Stimulated activated naive B cell treated with anti-CD40 and anti-IgM and Interleukin-4, amounts not matched to agents 10 μg/mL and 1 μg/mL and 100 μg/mL, for 72 hours (primary cell): ENCODE data around the gene RPP30.

Source experiments
- ATAC-seq, 2 donors: fragments of 150-1000 bp; cut with Tn5 transposase; replicated peaks; 2 replicates each; pipeline ENCODE4 v1.10.0; 2021; ENCODE audit warnings: moderate library complexity in 1 of 2
- DNase-seq: peaks from one replicate; pipeline ENCODE4 v3.0.0; 2021
- H3K27ac Mint-ChIP-seq: one replicate; pipeline ENCODE4 v1.8.0; 2022; ENCODE audit warnings: mild to moderate bottlenecking, mixed read lengths
- H3K27me3 Mint-ChIP-seq, 2 donors: one replicate each; pipeline ENCODE4 v1.8.0; 2022; ENCODE audit warnings: mixed read lengths in 2 of 2
- H3K36me3 Mint-ChIP-seq, 2 donors: one replicate each; pipeline ENCODE4 v1.8.0; 2022; ENCODE audit warnings: mixed read lengths in 2 of 2, mild to moderate bottlenecking in 1 of 2
- H3K4me1 Mint-ChIP-seq, 2 donors: one replicate each; pipeline ENCODE4 v1.8.0; 2022; ENCODE audit warnings: mixed read lengths in 2 of 2, mild to moderate bottlenecking in 1 of 2
- H3K4me3 Mint-ChIP-seq, 2 donors: one replicate each; pipeline ENCODE4 v1.8.0; 2022; ENCODE audit warnings: mild to moderate bottlenecking in 2 of 2, mixed read lengths in 2 of 2, moderate library complexity in 1 of 2
- H3K9me3 Mint-ChIP-seq, 2 donors: one replicate each; pipeline ENCODE4 v1.8.0; 2022; ENCODE audit warnings: mixed read lengths in 2 of 2, mild to moderate bottlenecking in 1 of 2

Gene RPP30

DNA sequence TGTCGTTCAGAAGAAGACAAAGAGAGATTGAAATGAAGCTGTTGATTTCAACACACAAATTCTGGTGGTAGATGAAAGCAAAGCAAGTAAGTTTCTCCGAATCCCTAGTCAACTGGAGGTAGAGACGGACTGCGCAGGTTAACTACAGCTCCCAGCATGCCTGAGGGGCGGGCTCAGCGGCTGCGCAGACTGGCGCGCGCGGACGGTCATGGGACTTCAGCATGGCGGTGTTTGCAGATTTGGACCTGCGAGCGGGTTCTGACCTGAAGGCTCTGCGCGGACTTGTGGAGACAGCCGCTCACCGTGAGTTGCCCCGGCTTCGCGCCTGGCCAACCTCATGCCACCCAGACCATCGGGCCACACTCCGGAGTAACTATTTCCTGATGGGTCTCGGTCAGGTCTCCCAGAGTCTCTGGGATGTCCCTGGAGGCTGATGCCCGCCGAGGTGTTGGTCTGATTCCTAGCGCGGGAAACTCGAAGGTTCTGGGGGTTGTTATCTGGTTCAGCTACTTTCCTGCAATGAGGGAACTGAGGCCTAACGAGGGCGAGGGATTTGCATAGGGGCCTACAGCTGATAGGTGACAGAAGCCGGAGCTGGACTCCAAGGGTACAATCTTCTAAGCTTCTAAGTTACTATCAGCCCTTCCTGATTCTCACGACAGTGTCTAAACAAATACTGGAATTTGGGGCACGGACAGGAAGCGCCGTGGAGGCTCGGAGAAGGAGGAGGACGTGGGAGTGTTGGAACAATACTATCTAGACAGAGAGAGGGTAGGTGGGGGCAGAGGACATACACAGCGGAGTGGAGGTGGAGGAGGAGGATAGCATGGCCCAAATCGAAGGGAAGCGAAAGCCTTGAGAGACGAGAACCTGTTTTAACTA, at the start of gene RPP30:
TSS of gene RPP30 (plus strand) at position 209 of the 882 bp plus-strand sequence. CDS start at position 222, 13 bp downstream.
- Mint-ChIP-seq H3K9me3 (peaks cover 4% of the 10 kb centered on the region in 2 donors), H3K27me3 (peaks cover 16 to 26% of the 10 kb centered on the region in 2 donors), H3K4me3 (peak within 1 kb of the TSS; percentile 96 to 97), H3K4me1 (peaks cover 11 to 21% of the 10 kb centered on the region in 2 donors), H3K27ac (peak within 1 kb of the TSS; percentile 93), H3K36me3 (peaks cover 10 to 12% of the 10 kb centered on the region in 2 donors)
- DNase-seq (peak; percentile 73), ATAC-seq (peak; percentile 99)

DNA sequence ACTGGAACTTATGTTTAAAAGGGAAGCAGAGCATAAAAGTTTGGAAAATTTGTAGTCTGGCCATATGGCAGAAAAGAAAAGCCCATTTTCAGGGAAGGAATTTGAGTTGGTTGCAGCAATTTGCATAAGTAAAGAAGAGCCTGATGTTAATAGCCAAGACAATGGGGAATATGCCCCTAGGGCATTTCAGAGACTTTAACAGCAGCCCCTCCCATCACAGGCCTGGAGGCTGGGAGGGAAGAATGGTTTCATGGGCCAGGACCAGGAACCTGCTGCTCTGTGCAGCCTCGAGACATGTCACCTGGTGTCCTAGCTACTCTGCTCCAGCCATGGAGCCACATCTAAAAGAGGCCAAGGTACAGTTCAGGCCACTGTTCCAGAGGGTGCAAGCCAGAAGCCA, 49.3 kb upstream of the RPP30 start:
- H3K4me3 Mint-ChIP-seq, result no peak overlapping the region
- peaks cover 24 to 33% of the 10 kb centered on the region in 2 donors for H3K27me3 Mint-ChIP-seq
- no peak for DNase-seq
- H3K27ac Mint-ChIP-seq, result no peak overlapping the region
- no peaks in the 10 kb centered on the region for H3K4me1 Mint-ChIP-seq
- H3K36me3 Mint-ChIP-seq, result peaks cover 0 to 4% of the 10 kb centered on the region in 2 donors
- peaks cover 9 to 11% of the 10 kb centered on the region in 2 donors for H3K9me3 Mint-ChIP-seq
- ATAC-seq, result no peak

DNA sequence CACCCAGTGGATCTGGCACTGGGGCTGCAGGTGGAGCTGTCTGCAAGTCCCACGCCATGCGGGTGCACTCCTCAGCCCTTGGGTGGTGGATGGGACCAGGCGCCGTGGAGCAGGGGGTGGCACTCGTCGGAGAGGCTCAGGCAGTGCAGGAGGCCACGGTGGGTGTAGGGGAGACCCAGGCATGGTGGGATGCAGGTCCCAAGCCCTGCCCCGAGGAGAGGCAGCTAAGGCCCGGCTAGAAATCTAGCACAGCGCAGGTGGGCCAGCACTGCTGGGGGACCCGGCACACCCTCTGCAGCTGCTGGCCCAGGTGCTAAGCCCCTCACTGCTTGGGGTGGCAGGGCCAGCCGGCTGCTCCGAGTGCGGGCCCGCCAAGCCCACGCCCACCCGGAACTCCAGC, 39.7 kb upstream of the RPP30 start:
- Mint-ChIP-seq H3K4me1 (no peaks in the 10 kb centered on the region), H3K4me3 (no peak overlapping the region), H3K27me3 (peaks cover 10 to 13% of the 10 kb centered on the region in 2 donors), H3K27ac (no peak overlapping the region), H3K9me3 (peaks cover 0 to 5% of the 10 kb centered on the region in 2 donors), H3K36me3 (no peaks in the 10 kb centered on the region)
- DNase-seq, result no peak
- ATAC-seq, result no peak

DNA sequence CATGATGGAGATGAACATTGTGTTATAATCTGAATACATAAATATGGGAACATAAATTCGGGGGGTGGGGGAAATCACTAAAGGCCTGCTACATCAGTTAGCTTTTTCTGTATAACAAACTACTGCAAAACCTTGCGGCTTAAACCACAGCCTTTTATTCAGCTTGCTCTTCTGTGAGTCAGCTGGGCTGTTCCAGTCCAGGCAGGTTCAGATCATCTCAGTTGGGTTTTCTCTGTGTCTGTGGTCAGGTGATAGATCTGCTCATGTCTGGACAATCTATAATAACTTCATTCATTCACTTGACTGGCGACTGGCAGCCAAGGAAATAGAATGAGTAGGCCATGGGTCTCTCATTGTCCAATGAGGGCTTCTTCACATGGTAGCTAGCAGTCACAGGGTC, 37.4 kb upstream of the RPP30 start:
- Mint-ChIP-seq H3K9me3 (peaks cover 0 to 5% of the 10 kb centered on the region in 2 donors), H3K27ac (no peak overlapping the region), H3K4me1 (no peaks in the 10 kb centered on the region), H3K27me3 (peaks cover 4 to 7% of the 10 kb centered on the region in 2 donors), H3K4me3 (no peak overlapping the region), H3K36me3 (no peaks in the 10 kb centered on the region)
- DNase-seq (no peak), ATAC-seq (no peak)

DNA sequence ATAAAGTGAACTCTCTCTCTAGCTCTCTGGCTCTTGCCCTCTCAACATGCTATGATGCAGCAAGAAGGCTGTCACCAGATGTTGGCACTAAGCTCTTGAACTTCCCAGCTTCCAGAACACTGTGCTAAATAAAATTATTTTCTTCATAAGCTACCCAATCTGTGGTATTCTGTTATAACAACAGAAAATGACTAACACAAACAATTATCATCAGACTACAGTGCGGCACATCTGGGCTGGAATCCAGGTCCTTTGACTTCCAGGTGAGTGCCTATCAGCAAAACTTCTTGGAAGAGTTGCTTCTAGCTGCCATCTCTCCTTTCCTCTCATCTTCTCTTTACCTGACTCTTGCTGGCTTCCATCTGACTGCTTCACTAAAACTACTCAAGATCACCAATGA, 34.3 kb upstream of the RPP30 start:
- H3K27me3 Mint-ChIP-seq, result peaks cover 7 to 9% of the 10 kb centered on the region in 2 donors
- no peaks in the 10 kb centered on the region for H3K36me3 Mint-ChIP-seq
- H3K27ac Mint-ChIP-seq, result no peak overlapping the region
- no peak for DNase-seq
- no peaks in the 10 kb centered on the region for H3K9me3 Mint-ChIP-seq
- no peak for ATAC-seq
- no peaks in the 10 kb centered on the region for H3K4me1 Mint-ChIP-seq
- H3K4me3 Mint-ChIP-seq, result no peak overlapping the region

DNA sequence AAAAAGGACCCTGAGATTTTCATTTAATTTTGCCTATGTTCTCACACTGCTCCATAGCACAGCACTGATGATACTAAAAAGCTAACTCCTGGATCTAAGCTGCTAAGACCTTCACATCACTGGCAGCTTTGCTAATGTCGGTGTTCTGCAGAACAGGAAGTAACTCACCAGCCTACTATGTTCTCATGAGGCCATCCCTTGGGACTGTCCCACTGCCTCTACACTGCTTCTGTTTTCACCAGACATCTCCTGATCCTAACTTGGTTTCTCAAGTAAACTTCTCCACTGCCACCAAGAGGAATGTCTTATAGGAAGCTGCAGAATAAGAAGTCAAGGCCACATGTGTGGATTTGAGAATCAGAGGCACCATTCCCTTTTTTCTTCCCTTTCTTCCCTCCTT, 29.0 kb upstream of the RPP30 start:
- no peaks in the 10 kb centered on the region for H3K36me3 Mint-ChIP-seq
- no peak overlapping the region for H3K4me3 Mint-ChIP-seq
- peaks cover 0 to 10% of the 10 kb centered on the region in 2 donors for H3K4me1 Mint-ChIP-seq
- no peaks in the 10 kb centered on the region for H3K9me3 Mint-ChIP-seq
- DNase-seq (no peak), ATAC-seq (peak; percentile 65 to 66)
- no peak overlapping the region for H3K27ac Mint-ChIP-seq
- peaks cover 25 to 32% of the 10 kb centered on the region in 2 donors for H3K27me3 Mint-ChIP-seq

DNA sequence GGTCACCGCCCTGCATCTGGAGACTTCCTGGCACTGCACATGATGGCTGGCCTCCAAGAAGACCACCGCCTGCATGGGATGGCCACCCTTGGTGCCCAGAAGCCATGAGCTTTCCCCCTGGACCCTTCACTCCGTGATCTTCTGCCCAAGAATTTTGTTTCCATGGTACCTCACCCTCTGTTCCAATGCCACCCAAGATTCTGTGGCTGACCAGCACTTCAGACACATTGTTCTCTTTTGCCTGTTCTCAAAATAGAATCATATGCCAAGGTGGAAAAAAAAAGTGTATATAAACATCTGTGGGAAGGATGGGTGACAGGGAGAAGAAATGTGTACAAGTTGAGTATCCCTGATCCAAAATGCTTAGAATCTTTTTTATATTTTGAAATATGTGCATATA, 26.0 kb upstream of the RPP30 start:
- Mint-ChIP-seq H3K36me3 (peaks cover 6 to 7% of the 10 kb centered on the region in 2 donors), H3K9me3 (peaks cover 6 to 7% of the 10 kb centered on the region in 2 donors), H3K27ac (no peak overlapping the region), H3K27me3 (peaks cover 22 to 40% of the 10 kb centered on the region in 2 donors), H3K4me3 (no peak overlapping the region), H3K4me1 (peaks cover 0 to 10% of the 10 kb centered on the region in 2 donors)
- no peak for DNase-seq
- no peak for ATAC-seq

DNA sequence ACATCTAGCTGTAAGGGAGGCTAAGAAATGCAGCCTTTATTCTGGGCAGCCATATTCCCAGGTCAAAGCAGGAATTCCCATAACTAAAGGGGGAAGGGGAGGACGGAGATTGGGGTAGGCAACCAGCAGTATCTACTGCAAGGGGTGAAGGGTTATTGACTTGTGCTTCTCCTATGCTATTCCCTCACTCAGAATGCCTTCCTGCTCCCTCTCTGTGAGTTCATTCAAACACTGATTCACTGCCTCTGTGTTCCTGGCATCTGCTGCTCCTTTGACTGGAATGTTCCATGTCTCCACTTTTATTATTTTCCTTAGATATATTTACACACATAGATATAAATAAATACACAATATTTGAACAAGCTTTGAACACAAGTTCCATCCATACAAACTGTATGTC, 25.0 kb upstream of the RPP30 start:
- Mint-ChIP-seq H3K4me1 (peaks cover 0 to 10% of the 10 kb centered on the region in 2 donors), H3K9me3 (peaks cover 10 to 12% of the 10 kb centered on the region in 2 donors), H3K27ac (no peak overlapping the region), H3K4me3 (no peak overlapping the region), H3K27me3 (peaks cover 28 to 47% of the 10 kb centered on the region in 2 donors), H3K36me3 (peaks cover 9 to 12% of the 10 kb centered on the region in 2 donors)
- DNase-seq (no peak), ATAC-seq (no peak)

DNA sequence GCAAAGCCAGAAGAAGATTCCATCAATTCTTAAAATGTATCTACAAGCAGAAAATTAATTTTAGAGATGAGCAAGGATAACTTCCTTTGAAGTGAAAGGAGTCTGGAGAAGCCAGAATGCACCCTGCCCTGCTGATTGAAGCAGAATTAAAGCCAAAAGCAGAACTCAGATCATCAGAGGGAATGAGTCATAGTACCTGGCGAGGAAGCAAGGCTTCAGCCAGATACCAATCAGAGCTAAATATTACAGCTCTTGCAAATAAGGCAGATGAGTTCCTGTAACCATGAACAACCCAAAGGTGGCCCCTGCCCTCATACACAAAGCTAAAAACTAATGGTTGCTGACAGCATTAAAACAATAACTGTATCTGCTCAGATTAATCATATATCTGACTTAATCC, 24.3 kb upstream of the RPP30 start:
- peak; percentile 53 to 64 for ATAC-seq
- Mint-ChIP-seq H3K27me3 (peaks cover 35 to 54% of the 10 kb centered on the region in 2 donors), H3K27ac (no peak overlapping the region), H3K4me1 (peaks cover 0 to 10% of the 10 kb centered on the region in 2 donors), H3K4me3 (no peak overlapping the region), H3K9me3 (peaks cover 10 to 12% of the 10 kb centered on the region in 2 donors), H3K36me3 (peaks cover 9 to 16% of the 10 kb centered on the region in 2 donors)
- DNase-seq, result no peak

DNA sequence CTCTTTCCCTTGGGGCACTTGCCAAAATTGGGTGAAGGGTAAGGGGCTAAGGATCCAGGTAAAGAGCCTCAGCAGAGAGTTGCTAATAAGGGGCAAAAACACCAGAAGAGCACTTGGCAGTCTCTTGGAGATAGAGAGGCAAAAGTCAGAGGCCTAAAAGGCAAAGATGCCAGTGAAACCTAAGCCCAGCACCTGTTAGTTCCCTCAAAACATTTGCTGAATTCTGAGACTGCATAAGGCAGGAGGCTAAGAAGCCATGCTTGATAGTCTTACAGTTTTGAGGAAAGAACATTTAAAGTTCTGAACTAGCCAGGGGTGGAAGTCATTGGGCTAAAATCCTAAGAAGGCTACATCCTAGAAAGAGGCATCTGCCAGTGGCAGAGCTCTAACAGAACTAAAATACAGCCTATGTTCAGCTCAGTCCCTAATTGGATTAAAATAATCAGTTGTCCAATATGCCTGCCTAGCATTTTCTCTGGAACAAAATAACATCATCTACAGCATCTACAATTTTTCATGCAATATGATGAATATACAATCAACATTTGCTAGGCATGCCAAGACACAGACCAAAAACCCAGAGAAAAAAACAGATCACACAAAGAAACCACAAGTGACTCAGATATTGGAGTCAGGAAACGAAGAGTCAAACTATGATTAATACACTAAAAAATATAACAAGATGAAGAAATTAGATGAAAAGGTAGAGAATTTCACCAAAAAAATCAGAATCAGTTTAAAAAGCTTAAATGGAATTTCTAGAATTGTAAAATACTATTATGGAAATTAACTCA, 21.6 kb upstream of the RPP30 start:
- Mint-ChIP-seq H3K36me3 (peaks cover 9 to 16% of the 10 kb centered on the region in 2 donors), H3K4me1 (peaks cover 0 to 6% of the 10 kb centered on the region in 2 donors), H3K9me3 (peaks cover 10 to 12% of the 10 kb centered on the region in 2 donors), H3K27ac (no peak overlapping the region), H3K4me3 (no peak overlapping the region), H3K27me3 (peaks cover 34 to 52% of the 10 kb centered on the region in 2 donors)
- DNase-seq (no peak), ATAC-seq (no peak)

DNA sequence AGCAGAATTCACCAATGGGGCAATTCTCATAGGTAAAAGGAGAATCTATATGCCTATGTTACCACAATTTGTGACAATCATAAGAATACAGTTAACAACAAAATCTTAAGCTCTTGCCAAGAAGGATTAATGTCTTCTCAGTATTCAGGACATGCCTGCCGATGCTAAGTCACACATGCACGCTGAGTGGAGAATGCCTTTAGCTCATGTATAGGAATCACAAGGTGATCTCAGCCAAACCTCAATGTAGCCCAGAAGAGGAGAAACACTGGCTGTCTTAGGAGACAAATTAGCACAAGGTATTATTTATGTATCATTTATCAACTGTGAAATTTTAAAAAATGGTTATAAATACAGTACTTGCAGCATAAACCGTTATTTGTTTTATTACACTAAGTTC, 16.6 kb upstream of the RPP30 start:
- Mint-ChIP-seq H3K9me3 (peaks cover 10% of the 10 kb centered on the region in 2 donors), H3K27ac (no peak overlapping the region), H3K36me3 (peaks cover 13 to 16% of the 10 kb centered on the region in 2 donors), H3K4me3 (no peak overlapping the region), H3K4me1 (peaks cover 8 to 15% of the 10 kb centered on the region in 2 donors), H3K27me3 (peaks cover 38 to 57% of the 10 kb centered on the region in 2 donors)
- no peak for ATAC-seq
- DNase-seq, result no peak

DNA sequence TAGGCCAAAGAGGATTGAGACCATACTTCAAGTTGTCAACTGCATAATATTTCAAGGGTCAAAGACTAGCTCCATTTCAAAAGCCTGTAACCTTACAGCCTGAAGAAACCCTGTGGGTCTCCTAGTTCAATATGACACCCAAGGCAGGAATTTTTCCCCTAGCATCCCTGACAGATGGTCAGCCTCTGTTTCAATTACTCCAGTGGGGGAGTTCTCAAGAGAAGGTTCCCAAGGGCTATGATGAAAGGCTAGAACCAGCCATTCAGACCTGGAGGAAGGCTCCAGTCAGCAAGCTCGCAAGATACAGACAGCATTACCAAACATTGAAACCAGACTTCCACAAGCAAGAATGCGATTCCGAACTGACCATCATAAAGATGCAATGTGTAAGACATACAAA, 15.5 kb upstream of the RPP30 start:
- no peak for DNase-seq
- Mint-ChIP-seq H3K27ac (no peak overlapping the region), H3K4me3 (no peak overlapping the region), H3K36me3 (peaks cover 4 to 6% of the 10 kb centered on the region in 2 donors), H3K4me1 (peaks cover 8 to 15% of the 10 kb centered on the region in 2 donors), H3K9me3 (no peaks in the 10 kb centered on the region), H3K27me3 (peaks cover 31 to 46% of the 10 kb centered on the region in 2 donors)
- no peak for ATAC-seq

DNA sequence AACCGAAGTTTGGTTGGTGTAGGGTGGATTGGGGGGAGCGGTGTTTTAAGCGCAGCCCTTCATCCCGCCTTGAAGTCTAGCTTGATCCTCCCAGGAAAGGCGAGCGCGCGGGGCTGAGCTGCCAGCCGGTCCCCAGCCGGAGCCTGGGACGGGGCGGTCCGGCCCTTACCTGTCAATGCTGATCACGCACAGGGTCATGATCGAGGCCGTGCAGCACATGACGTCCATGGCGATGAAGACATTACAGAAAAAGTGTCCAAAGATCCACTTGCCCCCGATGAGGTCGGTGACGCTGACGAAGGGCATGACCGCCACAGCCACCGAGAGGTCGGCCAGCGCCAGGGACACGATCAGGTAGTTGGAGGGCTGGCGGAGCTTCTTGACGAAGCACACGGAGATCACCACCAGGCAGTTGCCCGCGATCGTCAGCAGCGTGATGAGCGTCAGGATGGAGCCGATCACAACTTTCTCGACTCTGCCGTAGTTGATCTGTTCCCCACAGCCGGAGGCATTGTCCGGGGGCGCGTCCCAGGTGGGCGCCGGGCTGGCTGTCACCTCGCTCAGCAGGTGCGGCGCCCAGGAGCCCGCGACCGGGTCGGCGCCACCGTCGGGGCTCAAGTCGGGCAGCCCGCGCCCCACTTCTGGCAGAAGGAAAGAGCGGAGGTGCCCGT, 14.7 kb upstream of the RPP30 start:
- peaks cover 8 to 15% of the 10 kb centered on the region in 2 donors for H3K4me1 Mint-ChIP-seq
- no peaks in the 10 kb centered on the region for H3K9me3 Mint-ChIP-seq
- H3K27ac Mint-ChIP-seq, result peak overlapping the region; percentile 37
- peaks cover 2 to 4% of the 10 kb centered on the region in 2 donors for H3K36me3 Mint-ChIP-seq
- ATAC-seq, result peak; percentile 22 to 32
- DNase-seq, result no peak
- H3K4me3 Mint-ChIP-seq, result peak overlapping the region; percentile 83 to 84
- peaks cover 26 to 41% of the 10 kb centered on the region in 2 donors for H3K27me3 Mint-ChIP-seq
